Spleen (tissue), 11 donors: ENCODE data around the gene TMEM145. TPM values are rescaled to one million over a fixed set of nuclear protein-coding genes. Genes with fewer than 3 reads are reported as not detected.

Experiments used
- DNase-seq: peaks from one replicate; pipeline ENCODE4 v3.0.0-alpha.2; 2020
- H3K27ac ChIP-seq, 8 donors: fragments of 200-600 bp; sonication (generic) in 7 of 8; 1 replicate in 4 of 8; 2 replicates in 4 of 8; pipeline versions ENCODE4 v1.5.0 to v1.8.0; 2016 to 2021; ENCODE audit warnings: inconsistent platforms in 4 of 8, mild to moderate bottlenecking in 4 of 8, moderate library complexity in 1 of 8
- H3K27me3 ChIP-seq, 7 donors: fragments of 200-600 bp; sonication (generic) in 6 of 7; replicated peaks in 1 of 7; 1 replicate in 4 of 7; 2 replicates in 3 of 7; pipeline versions ENCODE4 v1.5.0 to v1.8.0; 2016 to 2021; ENCODE audit warnings: inconsistent platforms in 3 of 7, mild to moderate bottlenecking in 1 of 7
- H3K36me3 ChIP-seq, 6 donors: fragments of 200-600 bp; sonication (generic) in 5 of 6; 1 replicate in 4 of 6; 2 replicates in 2 of 6; pipeline versions ENCODE4 v1.5.0 to v1.8.0; 2016 to 2021; ENCODE audit warnings: inconsistent platforms in 2 of 6
- H3K4me1 ChIP-seq, 6 donors: fragments of 200-600 bp; sonication (generic) in 5 of 6; 1 replicate in 3 of 6; 2 replicates in 3 of 6; pipeline versions ENCODE4 v1.5.0 to v1.8.0; 2016 to 2021; ENCODE audit warnings: inconsistent platforms in 3 of 6
- H3K4me3 ChIP-seq, 8 donors: fragments of 200-600 bp; sonication (generic) in 7 of 8; 1 replicate in 4 of 8; 2 replicates in 4 of 8; pipeline versions ENCODE4 v1.5.0 to v1.8.0; 2016 to 2021; ENCODE audit warnings: inconsistent platforms in 4 of 8, mild to moderate bottlenecking in 4 of 8, moderate library complexity in 2 of 8
- H3K9me3 ChIP-seq, 8 donors: fragments of 200-600 bp; sonication (generic) in 7 of 8; 1 replicate in 4 of 8; 2 replicates in 4 of 8; pipeline versions ENCODE4 v1.5.0 to v1.8.0; 2016 to 2021; ENCODE audit warnings: inconsistent platforms in 4 of 8
- CTCF ChIP-seq, 11 experiments: fragments of 200-600 bp in 7 of 11; fragments of 450-650 bp in 4 of 11; sonication (generic) in 4 of 11; IDR thresholded peaks in 8 of 11; conservative IDR thresholded peaks in 3 of 11; 1 replicate in 7 of 11; 2 replicates in 4 of 11; pipeline versions ENCODE4 v1.4.0 to v1.8.0; 2016 to 2021; ENCODE audit warnings: antibody characterized with exemption in 11 of 11, inconsistent platforms in 4 of 11, mild to moderate bottlenecking in 1 of 11
- POLR2A ChIP-seq, 3 donors: fragments of 450-650 bp; IDR thresholded peaks; one replicate each; pipeline ENCODE4 v1.5.1; 2017; ENCODE audit warnings: antibody characterized with exemption in 3 of 3, mild to moderate bottlenecking in 1 of 3
- POLR2AphosphoS5 ChIP-seq, 3 donors: sonication (generic); formaldehyde crosslinking; IDR thresholded peaks; one replicate each; pipeline ENCODE4 v1.5.1; 2017; ENCODE audit warnings: antibody characterized with exemption in 3 of 3
- WGBS, 5 donors: extraction: QIAGEN DNeasy Blood & Tissue Kit in 3 of 5; methylation state at CpG; one replicate each; pipeline versions ENCODE4 v1.1.5 to v1.1.7; 2013 to 2018; 5-methylcytosine and 5-hydroxymethylcytosine counted together
- intact Hi-C: fragments of 100-400 bp; cut with DNase I; formaldehyde crosslinking; loops from one replicate; pipeline ENCODE4 v1.15.0; 2023; ENCODE audit warnings: low total_unique reads
- microRNA-seq, 3 donors: library from miRNA; unstranded; fragments of <30 nt; microRNA quantifications; one replicate each; pipeline versions ENCODE4 to v1.1.0, GENCODE V29; 2019 to 2020
- polyA plus RNA-seq, 3 donors: library from polyadenylated mRNA; stranded (reverse); fragments of 200-250 nt; gene quantifications; one replicate each; pipeline ENCODE4 v1.2.1, GENCODE V29; 2013
- small RNA-seq, 4 donors: library from RNA; depleted of rRNA; stranded (forward); fragments of <200 nt; gene quantifications; one replicate each; pipeline ENCODE3, GENCODE V24; 2016
- total RNA-seq, 7 donors: library from RNA; depleted of rRNA in 3 of 7; stranded (reverse); fragments of >200 nt in 3 of 7; fragmentation: NEBNext Ultra II Directional in 4 of 7; extraction: Animal tissue kit (Norgen Biotek cat#: 25700) in 4 of 7; gene quantifications; one replicate each; pipeline versions ENCODE4 v1.1.0 to v1.2.1, GENCODE V29; 2016 to 2021
- donor health status: healthy with polysubstance abuse.
- donor health status: DM: no; HTN: no; CAD: no; lungs with moderate emphysema.
- donor health status: DM: no; HTN: no; CAD: no.
- donor health status: Bipolar disorder and iron deficiency.
- donor health status: healthy.
- donor health status: DM: no; HTN: no; CAD: no.
- donor health status: DM: yes; HTN: yes; CAD: no.

TMEM145 gene
- total and polyA plus RNA-seq, 10 donors = 0.13 to 2.3 (median 0.73) TPM; not detected in 1

- H3K27ac ChIP-seq = peak overlapping the region in 1 of 8 donors; percentile 61
- no peak for DNase-seq
- peaks cover 0 to 46% (median 15%) of the 10 kb centered on the region in 6 donors for H3K4me1 ChIP-seq
- peaks cover 0 to 22% (median 2%) of the 10 kb centered on the region in 6 donors for H3K36me3 ChIP-seq
- no peak for TF ChIP-seq POLR2A (IDR thresholded peaks at IDR 0.05)
- no peak for TF ChIP-seq CTCF (IDR thresholded peaks at IDR 0.05 in 8 of 11, conservative IDR thresholded peaks at IDR 0.05 in 3 of 11)
- TF ChIP-seq POLR2AphosphoS5 (IDR thresholded peaks at IDR 0.05) = peak in 1 of 3 donors; percentile 9
- H3K27me3 ChIP-seq = no peaks in the 10 kb centered on the region
- intact Hi-C loops = no loop called here
- WGBS, 5 donors = 95 to 96% (median 95%) methylated on average over 21 to 27 of the region's 27 CpGs
- H3K9me3 ChIP-seq = no peaks in the 10 kb centered on the region
- H3K4me3 ChIP-seq = no peak overlapping the region
These were observed 56.4 kb downstream of the TMEM145 start for GRCh38 chr19:42369433-42370067.

- DNase-seq = no peak
- 79 to 91% (median 84%) methylated on average over 4 to 9 of the region's 9 CpGs for WGBS, 5 donors
- peaks cover 0 to 24% (median 3%) of the 10 kb centered on the region in 6 donors for H3K36me3 ChIP-seq
- peaks cover 0 to 41% (median 10%) of the 10 kb centered on the region in 6 donors for H3K4me1 ChIP-seq
- peak overlapping the region in 4 of 8 donors; percentile 28 to 61 (median 54) for H3K27ac ChIP-seq
- intact Hi-C loops = no loop called here
- H3K9me3 ChIP-seq = no peaks in the 10 kb centered on the region
- H3K27me3 ChIP-seq = no peaks in the 10 kb centered on the region
- peak overlapping the region in 1 of 8 donors; percentile 25 for H3K4me3 ChIP-seq
- TF ChIP-seq CTCF (IDR thresholded peaks at IDR 0.05 in 8 of 11, conservative IDR thresholded peaks at IDR 0.05 in 3 of 11) (no peak), POLR2AphosphoS5 (IDR thresholded peaks at IDR 0.05) (no peak), POLR2A (IDR thresholded peaks at IDR 0.05) (no peak)
These were observed 57.0 kb downstream of the TMEM145 start for GRCh38 chr19:42370068-42370520.

DNA sequence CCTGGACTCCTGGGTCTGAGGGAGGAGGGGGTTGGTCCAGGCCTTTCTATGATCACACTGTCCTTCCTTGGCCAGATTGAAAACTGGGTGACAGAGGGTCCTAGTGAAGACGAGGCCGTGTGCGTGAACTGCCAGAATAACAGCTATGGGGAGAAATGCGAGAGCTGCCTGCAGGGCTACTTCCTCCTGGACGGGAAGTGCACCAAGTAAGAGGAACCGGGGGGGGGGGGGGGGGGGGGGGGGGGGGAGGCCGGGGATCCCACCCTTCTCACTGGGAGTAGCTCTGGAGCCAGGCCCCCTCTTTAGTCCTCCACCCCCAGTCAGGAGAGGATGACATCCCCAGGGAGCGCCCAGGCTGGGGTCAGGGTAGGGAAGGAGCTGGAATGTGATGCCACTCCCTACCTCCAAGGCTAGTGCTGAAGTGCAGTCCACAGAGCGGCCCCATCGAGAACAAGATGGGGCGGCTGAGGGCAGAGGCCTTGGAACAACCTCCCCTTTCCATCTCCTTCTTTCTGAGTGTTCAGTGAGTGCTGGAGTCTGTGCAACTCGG lies 57.6 kb downstream of the TMEM145 start:
- no peak for DNase-seq
- H3K36me3 ChIP-seq = peaks cover 0 to 30% (median 6%) of the 10 kb centered on the region in 6 donors
- H3K9me3 ChIP-seq = no peaks in the 10 kb centered on the region
- TF ChIP-seq CTCF (IDR thresholded peaks at IDR 0.05 in 8 of 11, conservative IDR thresholded peaks at IDR 0.05 in 3 of 11) (no peak), POLR2AphosphoS5 (IDR thresholded peaks at IDR 0.05) (no peak), POLR2A (IDR thresholded peaks at IDR 0.05) (no peak)
- H3K27ac ChIP-seq = peak overlapping the region in 4 of 8 donors; percentile 28 to 61 (median 54)
- H3K27me3 ChIP-seq = no peaks in the 10 kb centered on the region
- peak overlapping the region in 1 of 8 donors; percentile 25 for H3K4me3 ChIP-seq
- intact Hi-C loops = no loop called here
- H3K4me1 ChIP-seq = peaks cover 0 to 36% (median 9%) of the 10 kb centered on the region in 6 donors
- 49 to 75% (median 63%) methylated on average over 10 to 12 of the region's 12 CpGs for WGBS, 5 donors

Small RNA genes lying within 50 kb of the gene (microRNA-seq; reads per million reads assigned to microRNA genes)
- gene MIR8077 = 0 to 0.35 (median 0) reads per million in 3 donors

Small RNA genes lying within 50 kb of the gene (small RNA-seq; reads per million reads assigned to genes)
- gene MIR8077 = 0 reads per million in 4 donors

Other genes starting within 250 kb of the TMEM145 start
- 1 to 10 TPM in 6 of 7 donors, under 1 TPM in 1; 0.98 to 4.7 (median 2.2) TPM for gene GRIK5, start 243.1 kb upstream of the TMEM145 start, total RNA-seq
- gene GRIK5, start 243.1 kb upstream of the TMEM145 start, polyA plus RNA-seq = 1 to 10 TPM in 2 of 3 donors, under 1 TPM in 1; 0.94 to 1.4 (median 1.4) TPM
- 10 to 100 TPM; 12.0 to 21.0 (median 17.4) TPM for gene ZNF574, start 237.1 kb upstream of the TMEM145 start, total RNA-seq
- 10 to 100 TPM in 1 of 3 donors, 1 to 10 TPM in 2; 4.7 to 10.5 (median 4.9) TPM for gene ZNF574, start 237.1 kb upstream of the TMEM145 start, polyA plus RNA-seq
- gene POU2F2, start 180.9 kb upstream of the TMEM145 start, total RNA-seq = 10 to 100 TPM; 22.7 to 67.4 (median 45.4) TPM
- 10 to 100 TPM; 22.3 to 48.5 (median 33.3) TPM for gene POU2F2, start 180.9 kb upstream of the TMEM145 start, polyA plus RNA-seq
- gene DEDD2, start 95.6 kb upstream of the TMEM145 start, total RNA-seq = 10 to 100 TPM; 43.3 to 73.9 (median 48.5) TPM
- gene DEDD2, start 95.6 kb upstream of the TMEM145 start, polyA plus RNA-seq = 10 to 100 TPM; 24.7 to 52.1 (median 29.4) TPM
- 10 to 100 TPM in 4 of 7 donors, 1 to 10 TPM in 3; 6.5 to 15.0 (median 10.2) TPM for gene ZNF526, start 93.0 kb upstream of the TMEM145 start, total RNA-seq
- 1 to 10 TPM; 1.9 to 6.1 (median 2.8) TPM for gene ZNF526, start 93.0 kb upstream of the TMEM145 start, polyA plus RNA-seq
- gene GSK3A, start 70.7 kb upstream of the TMEM145 start, total RNA-seq = 10 to 100 TPM; 20.8 to 33.1 (median 31.1) TPM
- gene GSK3A, start 70.7 kb upstream of the TMEM145 start, polyA plus RNA-seq = 10 to 100 TPM; 22.7 to 39.3 (median 26.4) TPM
- 10 to 100 TPM; 36.8 to 73.1 (median 56.4) TPM for gene ERF, start 58.2 kb upstream of the TMEM145 start, total RNA-seq
- gene ERF, start 58.2 kb upstream of the TMEM145 start, polyA plus RNA-seq = 10 to 100 TPM; 13.5 to 49.7 (median 17.7) TPM
- 100 to 1,000 TPM in 1 of 7 donors, 10 to 100 TPM in 6; 63.8 to 100 (median 76.7) TPM for gene CIC, start 44.1 kb upstream of the TMEM145 start, total RNA-seq
- gene CIC, start 44.1 kb upstream of the TMEM145 start, polyA plus RNA-seq = 10 to 100 TPM; 12.5 to 43.6 (median 16.8) TPM
- gene PRR19, start 11.2 kb upstream of the TMEM145 start, total RNA-seq = 1 to 10 TPM in 2 of 7 donors, under 1 TPM in 3, not detected in 2; 0.46 to 1.2 (median 0.60) TPM
- gene PRR19, start 11.2 kb upstream of the TMEM145 start, polyA plus RNA-seq = under 1 TPM; 0.33 to 0.61 (median 0.49) TPM
- gene PAFAH1B3, start 10.7 kb upstream of the TMEM145 start, total RNA-seq = 10 to 100 TPM; 13.7 to 20.3 (median 15.5) TPM
- 10 to 100 TPM; 24.3 to 34.3 (median 29.9) TPM for gene PAFAH1B3, start 10.7 kb upstream of the TMEM145 start, polyA plus RNA-seq
- 10 to 100 TPM; 15.3 to 26.2 (median 22.5) TPM for gene MEGF8, start 12.3 kb downstream of the TMEM145 start, total RNA-seq
- 10 to 100 TPM in 1 of 3 donors, 1 to 10 TPM in 2; 2.3 to 11.0 (median 2.5) TPM for gene MEGF8, start 12.3 kb downstream of the TMEM145 start, polyA plus RNA-seq
- gene CNFN, start 77.0 kb downstream of the TMEM145 start, total RNA-seq = 1 to 10 TPM in 4 of 7 donors, under 1 TPM in 1, not detected in 2; 0.80 to 2.8 (median 2.5) TPM
- gene CNFN, start 77.0 kb downstream of the TMEM145 start, polyA plus RNA-seq = 10 to 100 TPM; 13.1 to 16.8 (median 15.7) TPM
- 10 to 100 TPM; 20.7 to 43.7 (median 25.3) TPM for gene LIPE, start 114.1 kb downstream of the TMEM145 start, total RNA-seq
- gene LIPE, start 114.1 kb downstream of the TMEM145 start, polyA plus RNA-seq = 10 to 100 TPM; 20.6 to 39.5 (median 21.1) TPM
- not detected for gene CXCL17, start 129.6 kb downstream of the TMEM145 start, total RNA-seq
- under 1 TPM; 0.11 to 0.19 (median 0.12) TPM for gene CXCL17, start 129.6 kb downstream of the TMEM145 start, polyA plus RNA-seq
- 10 to 100 TPM; 14.4 to 33.5 (median 18.0) TPM for gene CEACAM1, start 215.2 kb downstream of the TMEM145 start, total RNA-seq
- 1 to 10 TPM; 1.5 to 2.6 (median 2.1) TPM for gene CEACAM1, start 215.2 kb downstream of the TMEM145 start, polyA plus RNA-seq